ENCODE data around the gene SLC44A4. TPM values are rescaled to one million over a fixed set of nuclear protein-coding genes. Genes with fewer than 3 reads are reported as not detected.

The SLC44A4 gene
- total and polyA plus RNA-seq, 9 of the 15 experiments (the other 6 are each of a cell fraction or from before 2014, with no cell fraction given) = 7.9 to 18.6 (median 11.2) TPM

DNA sequence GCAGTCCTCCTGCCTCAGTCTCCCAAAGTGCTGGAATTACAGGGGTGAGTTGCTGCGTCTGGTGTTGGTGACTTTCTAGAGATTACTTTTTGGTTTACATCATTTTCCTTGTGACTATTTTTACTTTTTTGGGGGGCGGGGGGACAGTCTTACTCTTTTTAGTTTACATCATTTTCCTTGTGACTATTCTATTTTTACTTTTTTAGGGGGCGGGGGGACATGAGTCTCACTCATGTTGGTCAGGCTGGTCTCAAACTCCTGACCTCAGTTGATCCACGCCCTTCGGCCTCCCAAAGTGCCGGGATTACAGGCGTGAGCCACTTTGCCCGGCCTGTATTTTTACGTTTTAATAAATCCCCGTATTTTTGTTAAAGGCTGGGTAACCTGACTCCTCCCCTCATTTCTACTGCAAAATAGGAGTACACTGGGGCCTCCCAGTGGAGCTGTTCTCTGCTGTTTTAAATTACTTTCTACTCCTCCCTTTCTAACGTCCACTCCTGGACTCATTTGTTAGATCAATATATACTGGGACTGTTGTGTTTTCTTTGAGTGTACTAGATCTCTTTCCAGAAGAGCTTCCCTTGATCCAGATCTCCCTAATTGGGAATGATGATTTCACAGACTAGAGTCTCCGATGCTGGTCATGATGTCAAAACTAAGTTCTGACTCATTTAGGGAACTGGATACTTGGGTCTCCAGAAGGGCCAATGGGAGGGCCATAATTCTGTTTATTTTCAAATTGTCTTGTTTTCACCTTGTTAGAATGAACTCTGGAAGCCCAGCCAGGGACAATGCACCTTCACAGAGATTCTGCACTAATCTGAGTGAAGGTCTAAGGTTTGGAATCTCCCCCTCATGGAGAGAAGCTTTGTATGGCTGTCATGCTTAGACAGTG is 42.1 kb downstream of the SLC44A4 start (continued):
- peak; percentile 30 for TF ChIP-seq CREB1 (IDR thresholded peaks at IDR 0.05)
- TF ChIP-seq CREB1 (CRISPR knock-in tag; IDR thresholded peaks at IDR 0.05) = no peak
- TF ChIP-seq RBBP5 (IDR thresholded peaks at IDR 0.05; ENCODE audit: borderline replicate concordance, insufficient read depth, low read length, poor library complexity, severe bottlenecking) = peak; percentile 47
- peak; percentile 68 for TF ChIP-seq CHD1 (IDR thresholded peaks at IDR 0.05; ENCODE audit: low read length)
- 0 out of 2 replicates have a peak, but pooled peaks have one; percentile 18 for TF ChIP-seq ZNF277 (CRISPR knock-in tag; IDR thresholded peaks at IDR 0.05; ENCODE audit: borderline replicate concordance)
- TF ChIP-seq POLR2AphosphoS2 (IDR thresholded peaks at IDR 0.05; ENCODE audit: low read length) = 0 out of 2 replicates have a peak, but pooled peaks have one; percentile 17
- no peak for TF ChIP-seq KDM4B (IDR thresholded peaks at IDR 0.05; ENCODE audit: borderline replicate concordance in 2 of 2, low read depth in 1 of 2)
- 0 out of 2 replicates have a peak, but pooled peaks have one; percentile 55 for TF ChIP-seq RFX7 (CRISPR knock-in tag; IDR thresholded peaks at IDR 0.05)
- TF ChIP-seq ELF4 (CRISPR knock-in tag; IDR thresholded peaks at IDR 0.05) = 0 out of 2 replicates have a peak, but pooled peaks have one; percentile 14
- TF ChIP-seq, protein P1, sequence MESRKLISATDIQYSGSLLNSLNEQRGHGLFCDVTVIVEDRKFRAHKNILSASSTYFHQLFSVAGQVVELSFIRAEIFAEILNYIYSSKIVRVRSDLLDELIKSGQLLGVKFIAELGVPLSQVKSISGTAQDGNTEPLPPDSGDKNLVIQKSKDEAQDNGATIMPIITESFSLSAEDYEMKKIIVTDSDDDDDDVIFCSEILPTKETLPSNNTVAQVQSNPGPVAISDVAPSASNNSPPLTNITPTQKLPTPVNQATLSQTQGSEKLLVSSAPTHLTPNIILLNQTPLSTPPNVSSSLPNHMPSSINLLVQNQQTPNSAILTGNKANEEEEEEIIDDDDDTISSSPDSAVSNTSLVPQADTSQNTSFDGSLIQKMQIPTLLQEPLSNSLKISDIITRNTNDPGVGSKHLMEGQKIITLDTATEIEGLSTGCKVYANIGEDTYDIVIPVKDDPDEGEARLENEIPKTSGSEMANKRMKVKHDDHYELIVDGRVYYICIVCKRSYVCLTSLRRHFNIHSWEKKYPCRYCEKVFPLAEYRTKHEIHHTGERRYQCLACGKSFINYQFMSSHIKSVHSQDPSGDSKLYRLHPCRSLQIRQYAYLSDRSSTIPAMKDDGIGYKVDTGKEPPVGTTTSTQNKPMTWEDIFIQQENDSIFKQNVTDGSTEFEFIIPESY (CRISPR knock-in tag; IDR thresholded peaks at IDR 0.05) = 0 out of 2 replicates have a peak, but pooled peaks have one; percentile 47
- no peak for TF ChIP-seq TAF9B (IDR thresholded peaks at IDR 0.05; ENCODE audit: partially characterized antibody)
- TF ChIP-seq MTA2 (IDR thresholded peaks at IDR 0.05; ENCODE audit: low read depth) = no peak
- TF ChIP-seq ZC3H8 (IDR thresholded peaks at IDR 0.05) = no peak
- TF ChIP-seq TAF7 (tag; IDR thresholded peaks at IDR 0.05) = peak; percentile 24; the same call in 1 of the 2 replicates
- TF ChIP-seq NONO (IDR thresholded peaks at IDR 0.05; ENCODE audit: low read depth in 2 of 2, low read length in 1 of 2) = no peak
- no peak for TF ChIP-seq ZNF41 (CRISPR knock-in tag; conservative IDR thresholded peaks at IDR 0.05)
- no peak for TF ChIP-seq ZBTB5 (IDR thresholded peaks at IDR 0.05)
- peak; percentile 1; the same call in 1 of the 2 replicates for TF ChIP-seq POLR2A (conservative IDR thresholded peaks at IDR 0.05)
- TF ChIP-seq SIRT6 (IDR thresholded peaks at IDR 0.05; ENCODE audit: low read depth, low read length) = peak; percentile 90
- TF ChIP-seq SP1 (CRISPR knock-in tag; IDR thresholded peaks at IDR 0.05) = peak; percentile 59
- TF ChIP-seq LARP7 (IDR thresholded peaks at IDR 0.05) = 0 out of 2 replicates have a peak, but pooled peaks have one; percentile 16
- TF ChIP-seq, protein P2, sequence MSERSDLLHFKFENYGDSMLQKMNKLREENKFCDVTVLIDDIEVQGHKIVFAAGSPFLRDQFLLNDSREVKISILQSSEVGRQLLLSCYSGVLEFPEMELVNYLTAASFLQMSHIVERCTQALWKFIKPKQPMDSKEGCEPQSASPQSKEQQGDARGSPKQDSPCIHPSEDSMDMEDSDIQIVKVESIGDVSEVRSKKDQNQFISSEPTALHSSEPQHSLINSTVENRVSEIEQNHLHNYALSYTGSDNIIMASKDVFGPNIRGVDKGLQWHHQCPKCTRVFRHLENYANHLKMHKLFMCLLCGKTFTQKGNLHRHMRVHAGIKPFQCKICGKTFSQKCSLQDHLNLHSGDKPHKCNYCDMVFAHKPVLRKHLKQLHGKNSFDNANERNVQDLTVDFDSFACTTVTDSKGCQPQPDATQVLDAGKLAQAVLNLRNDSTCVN (CRISPR knock-in tag; IDR thresholded peaks at IDR 0.05) = no peak
